Ovary (tissue), 9 donors: ENCODE results near the gene PPP4C. TPM values are rescaled to one million over a fixed set of nuclear protein-coding genes. Genes with fewer than 3 reads are reported as not detected.

Experiments used
- DNase-seq, 5 donors: peaks; one replicate each; pipeline ENCODE4 v3.0.0-alpha.2; 2019 to 2020
- H3K27ac ChIP-seq, 2 donors: fragments of 200-600 bp; one replicate each; pipeline versions ENCODE4 v1.5.1 to v1.8.0; 2019 to 2022
- H3K27me3 ChIP-seq: fragments of 200-600 bp; one replicate; pipeline ENCODE4 v1.8.0; 2022
- H3K36me3 ChIP-seq: fragments of 200-600 bp; sonication (generic); one replicate; pipeline ENCODE4 v1.5.1; 2019
- H3K4me1 ChIP-seq: one replicate; pipeline ENCODE4 v1.8.1; 2013; ENCODE audit warnings: mild to moderate bottlenecking, moderate library complexity; ENCODE audit not compliant: insufficient read depth
- H3K4me3 ChIP-seq: fragments of 200-600 bp; sonication (generic); one replicate; pipeline ENCODE4 v1.5.1; 2017
- H3K9me3 ChIP-seq, 2 donors: fragments of 200-600 bp in 1 of 2; sonication (generic) in 1 of 2; one replicate each; pipeline versions ENCODE4 v1.5.1 to v1.8.1; 2013 to 2019; ENCODE audit warnings: mild to moderate bottlenecking in 1 of 2, moderate library complexity in 1 of 2
- EP300 ChIP-seq: sonication (generic); formaldehyde crosslinking; IDR thresholded peaks from one replicate; pipeline ENCODE4 v1.6.1; 2017; ENCODE audit warnings: antibody characterized with exemption
- POLR2A ChIP-seq: fragments of 450-650 bp; IDR thresholded peaks from one replicate; pipeline ENCODE4 v1.6.1; 2017; ENCODE audit warnings: antibody characterized with exemption, mild to moderate bottlenecking, moderate library complexity
- WGBS, 3 donors: extraction: QIAGEN DNeasy Blood & Tissue Kit in 1 of 3; methylation state at CpG; one replicate each; pipeline versions ENCODE4 v1.1.5 to v1.1.7; 2013 to 2017; 5-methylcytosine and 5-hydroxymethylcytosine counted together
- intact Hi-C, 4 donors: fragments of 100-400 bp; cut with DNase I; formaldehyde crosslinking; loops; one replicate each; pipeline versions ENCODE4 v1.11.0 to v1.15.1; 2022 to 2023
- polyA plus RNA-seq, 2 donors: library from polyadenylated mRNA; stranded (reverse); fragments of 200-250 nt in 1 of 2; fragments of 350-450 nt in 1 of 2; fragmentation: Illumina TruSeq in 1 of 2; extraction: RNeasy Lipid Tissue Mini Kit (QIAGEN cat#74804) in 1 of 2; gene quantifications; one replicate each; pipeline ENCODE4 v1.2.3, GENCODE V29; 2013 to 2014
- total RNA-seq, 7 donors: library from RNA; depleted of rRNA in 2 of 7; stranded (reverse); fragments of >200 nt in 2 of 7; fragmentation: NEBNext Ultra II Directional in 3 of 7; extraction: Animal tissue kit (Norgen Biotek cat#: 25700) in 3 of 7; gene quantifications; one replicate each; pipeline versions ENCODE4 v1.1.0 to v1.2.4, GENCODE V29; 2016 to 2023
- TF ChIP-seq, protein P1 (sequence below), 3 donors: fragments of 450-650 bp in 2 of 3; fragments of 200-600 bp in 1 of 3; IDR thresholded peaks; one replicate each; pipeline versions ENCODE4 v1.5.1 to v1.8.0; 2016 to 2022; ENCODE audit warnings: antibody characterized with exemption in 3 of 3, mild to moderate bottlenecking in 1 of 3
- donor health status: DM: no; HTN: no; CAD: no; lungs with moderate emphysema.
- donor health status: DM: no; HTN: no; CAD: no.
- donor health status: Bipolar disorder and iron deficiency.
- donor health status: DM: yes; HTN: yes; CAD: no.
- donor health status: DM: no; HTN: no; CAD: no.
- donor health status: DM: yes; HTN: yes; CAD: no.

Gene PPP4C
- total and polyA plus RNA-seq, 9 donors = 13.7 to 58.8 (median 49.1) TPM

DNA sequence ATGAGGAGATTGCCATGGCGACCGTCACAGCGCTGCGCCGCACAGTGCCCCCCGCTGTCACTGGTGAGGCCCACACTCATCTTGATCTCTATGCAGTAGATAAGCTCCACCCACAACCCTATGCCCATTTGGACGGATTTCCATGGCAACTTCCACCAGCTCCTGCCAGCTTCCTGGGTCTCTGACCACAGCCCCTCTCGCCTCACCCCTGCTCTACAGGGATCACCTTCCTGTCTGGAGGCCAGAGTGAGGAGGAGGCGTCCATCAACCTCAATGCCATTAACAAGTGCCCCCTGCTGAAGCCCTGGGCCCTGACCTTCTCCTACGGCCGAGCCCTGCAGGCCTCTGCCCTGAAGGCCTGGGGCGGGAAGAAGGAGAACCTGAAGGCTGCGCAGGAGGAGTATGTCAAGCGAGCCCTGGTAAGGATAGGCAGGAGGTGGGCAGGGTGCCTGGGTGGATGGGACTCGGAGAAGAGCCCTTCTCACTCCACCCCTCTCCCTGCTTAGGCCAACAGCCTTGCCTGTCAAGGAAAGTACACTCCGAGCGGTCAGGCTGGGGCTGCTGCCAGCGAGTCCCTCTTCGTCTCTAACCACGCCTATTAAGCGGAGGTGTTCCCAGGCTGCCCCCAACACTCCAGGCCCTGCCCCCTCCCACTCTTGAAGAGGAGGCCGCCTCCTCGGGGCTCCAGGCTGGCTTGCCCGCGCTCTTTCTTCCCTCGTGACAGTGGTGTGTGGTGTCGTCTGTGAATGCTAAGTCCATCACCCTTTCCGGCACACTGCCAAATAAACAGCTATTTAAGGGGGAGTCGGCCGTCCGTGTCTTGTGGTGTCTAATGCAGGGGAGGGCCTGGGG lies 6.0 kb upstream of the PPP4C start:
- TF ChIP-seq EP300 = no peak
- TF ChIP-seq, protein P1, sequence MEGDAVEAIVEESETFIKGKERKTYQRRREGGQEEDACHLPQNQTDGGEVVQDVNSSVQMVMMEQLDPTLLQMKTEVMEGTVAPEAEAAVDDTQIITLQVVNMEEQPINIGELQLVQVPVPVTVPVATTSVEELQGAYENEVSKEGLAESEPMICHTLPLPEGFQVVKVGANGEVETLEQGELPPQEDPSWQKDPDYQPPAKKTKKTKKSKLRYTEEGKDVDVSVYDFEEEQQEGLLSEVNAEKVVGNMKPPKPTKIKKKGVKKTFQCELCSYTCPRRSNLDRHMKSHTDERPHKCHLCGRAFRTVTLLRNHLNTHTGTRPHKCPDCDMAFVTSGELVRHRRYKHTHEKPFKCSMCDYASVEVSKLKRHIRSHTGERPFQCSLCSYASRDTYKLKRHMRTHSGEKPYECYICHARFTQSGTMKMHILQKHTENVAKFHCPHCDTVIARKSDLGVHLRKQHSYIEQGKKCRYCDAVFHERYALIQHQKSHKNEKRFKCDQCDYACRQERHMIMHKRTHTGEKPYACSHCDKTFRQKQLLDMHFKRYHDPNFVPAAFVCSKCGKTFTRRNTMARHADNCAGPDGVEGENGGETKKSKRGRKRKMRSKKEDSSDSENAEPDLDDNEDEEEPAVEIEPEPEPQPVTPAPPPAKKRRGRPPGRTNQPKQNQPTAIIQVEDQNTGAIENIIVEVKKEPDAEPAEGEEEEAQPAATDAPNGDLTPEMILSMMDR (IDR thresholded peaks at IDR 0.05) = no peak
- no peak for TF ChIP-seq POLR2A
- no peaks in the 10 kb centered on the region for H3K9me3 ChIP-seq
- intact Hi-C loops = loop anchor here in 1 of 4 donors (10.0 kb wide), 1 partner anchor 335 kb away; the partner anchor contains the start of gene ZNF771
- H3K4me3 ChIP-seq = no peak overlapping the region
- no peaks in the 10 kb centered on the region for H3K36me3 ChIP-seq
- H3K27ac ChIP-seq = peak overlapping the region; percentile 15 to 17
- DNase-seq = peak; percentile 50 to 80 (median 59)
- 35 to 38% (median 35%) methylated on average over 28 to 31 of the region's 31 CpGs for WGBS, 3 donors
- peaks cover 15% of the 10 kb centered on the region for H3K4me1 ChIP-seq
- H3K27me3 ChIP-seq = no peaks in the 10 kb centered on the region

DNA sequence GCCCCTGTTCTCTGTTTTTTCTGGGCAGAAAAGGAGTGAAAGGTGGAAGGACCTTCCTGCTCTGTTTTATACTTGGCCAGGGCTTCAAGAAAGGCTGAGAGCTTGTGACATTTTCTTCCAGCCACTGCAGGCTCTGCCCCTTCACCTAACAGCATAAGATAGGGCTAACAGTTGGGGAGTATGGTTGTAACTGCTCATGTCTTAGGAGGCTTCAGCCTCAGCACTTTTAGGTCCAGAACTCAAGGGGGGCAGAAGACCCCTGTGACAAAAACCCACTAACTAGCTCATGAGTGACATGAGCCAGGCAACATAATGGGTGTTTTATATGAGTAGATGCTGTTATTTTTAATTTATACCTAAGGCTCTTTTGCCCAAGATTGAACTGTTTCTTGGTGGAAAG lies 5.3 kb upstream of the PPP4C start:
- intact Hi-C loops = no loop called here
- H3K27me3 ChIP-seq = no peaks in the 10 kb centered on the region
- no peaks in the 10 kb centered on the region for H3K9me3 ChIP-seq
- H3K4me3 ChIP-seq = no peak overlapping the region
- DNase-seq = no peak
- H3K36me3 ChIP-seq = no peaks in the 10 kb centered on the region
- H3K4me1 ChIP-seq = peaks cover 17% of the 10 kb centered on the region
- peak overlapping the region in 1 of 2 donors; percentile 17 for H3K27ac ChIP-seq
- no peak for TF ChIP-seq POLR2A
- no peak for TF ChIP-seq EP300
- TF ChIP-seq, protein P1 (IDR thresholded peaks at IDR 0.05) = no peak

DNA sequence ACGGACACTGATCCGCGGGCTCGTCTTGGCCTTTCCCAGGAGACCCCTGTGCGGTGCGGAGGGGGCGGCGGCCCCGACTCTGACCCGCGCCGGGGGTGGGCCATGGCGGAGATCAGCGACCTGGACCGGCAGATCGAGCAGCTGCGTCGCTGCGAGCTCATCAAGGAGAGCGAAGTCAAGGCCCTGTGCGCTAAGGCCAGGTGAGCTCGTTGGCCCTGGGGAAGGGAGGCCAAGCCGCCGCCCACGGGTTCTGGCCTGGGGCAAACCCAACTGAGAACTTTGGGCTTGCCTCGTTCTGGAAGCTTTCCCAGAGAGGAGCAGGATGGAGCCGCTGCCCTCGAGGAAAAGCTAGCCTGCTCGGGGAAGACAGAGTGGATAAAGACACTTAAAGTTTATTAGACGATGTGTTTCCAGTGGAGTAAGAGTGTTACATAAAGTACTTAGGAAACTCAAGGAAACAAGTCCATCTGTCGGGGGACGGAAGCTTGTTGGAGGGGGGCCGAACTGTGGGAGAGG lies 540 bp downstream of the PPP4C start:
- peak in 1 of 5 donors; percentile 56 for DNase-seq
- peak overlapping the region; percentile 63 to 72 for H3K27ac ChIP-seq
- intact Hi-C loops = no loop called here
- TF ChIP-seq, protein P1 (IDR thresholded peaks at IDR 0.05) = no peak
- TF ChIP-seq EP300 = no peak
- TF ChIP-seq POLR2A = no peak
- no peaks in the 10 kb centered on the region for H3K9me3 ChIP-seq
- no peaks in the 10 kb centered on the region for H3K36me3 ChIP-seq
- H3K27me3 ChIP-seq = no peaks in the 10 kb centered on the region
- peaks cover 5% of the 10 kb centered on the region for H3K4me1 ChIP-seq
- 1% methylated on average over 16 to 33 of the region's 33 CpGs for WGBS, 3 donors
- peak overlapping the region; percentile 86 for H3K4me3 ChIP-seq

DNA sequence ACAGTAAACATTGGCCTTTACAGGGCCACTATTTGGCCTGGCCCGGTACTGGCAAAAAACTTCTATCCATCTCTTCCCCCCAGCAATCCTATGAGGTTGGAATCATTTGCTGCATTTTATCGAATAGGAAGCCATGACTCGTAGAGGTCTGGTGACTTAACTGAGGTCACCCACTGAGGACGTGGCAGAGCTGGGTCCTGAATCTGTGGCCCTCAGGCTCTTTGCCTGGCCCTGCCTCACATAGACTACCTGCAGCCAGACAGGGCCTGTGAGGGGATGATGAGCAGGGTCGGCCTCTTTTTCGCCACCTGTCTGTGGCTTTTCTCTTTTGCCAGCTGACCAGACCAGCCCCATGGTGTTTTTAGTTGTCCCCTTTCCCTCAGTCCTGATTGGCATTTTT lies 1.9 kb downstream of the PPP4C start:
- Histone ChIP-seq H3K27me3 (no peaks in the 10 kb centered on the region), H3K4me3 (no peak overlapping the region), H3K4me1 (peaks cover 5% of the 10 kb centered on the region), H3K36me3 (no peaks in the 10 kb centered on the region), H3K9me3 (no peaks in the 10 kb centered on the region), H3K27ac (no peak overlapping the region)
- DNase-seq = no peak
- TF ChIP-seq, protein P1 (IDR thresholded peaks at IDR 0.05) = no peak
- no peak for TF ChIP-seq POLR2A
- TF ChIP-seq EP300 = no peak
- 71 to 78% (median 74%) methylated on average over 6 of the region's 6 CpGs for WGBS, 3 donors
- intact Hi-C loops = no loop called here
